Measurements from ENCODE around the gene CBY1.

DNA sequence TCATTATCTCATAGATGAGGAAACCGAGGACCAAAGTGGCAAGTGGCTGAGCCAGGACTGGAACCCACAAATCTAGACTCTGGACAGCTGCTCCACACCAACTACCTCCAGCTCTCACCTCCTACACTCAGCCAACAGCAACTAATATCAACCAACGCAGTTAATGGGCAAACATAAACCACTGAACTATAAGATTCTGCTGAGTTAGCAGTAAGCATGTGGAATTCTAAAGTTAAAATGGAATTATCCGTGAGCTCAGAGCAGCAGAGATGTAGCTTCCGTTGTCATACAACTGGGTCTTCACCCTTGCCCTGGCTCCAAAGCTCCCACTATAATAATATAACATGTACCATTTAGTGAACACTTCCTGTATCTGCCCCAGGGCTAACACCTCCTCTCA lies 27.3 kb upstream of the CBY1 start:
- TF ChIP-seq, protein P1, sequence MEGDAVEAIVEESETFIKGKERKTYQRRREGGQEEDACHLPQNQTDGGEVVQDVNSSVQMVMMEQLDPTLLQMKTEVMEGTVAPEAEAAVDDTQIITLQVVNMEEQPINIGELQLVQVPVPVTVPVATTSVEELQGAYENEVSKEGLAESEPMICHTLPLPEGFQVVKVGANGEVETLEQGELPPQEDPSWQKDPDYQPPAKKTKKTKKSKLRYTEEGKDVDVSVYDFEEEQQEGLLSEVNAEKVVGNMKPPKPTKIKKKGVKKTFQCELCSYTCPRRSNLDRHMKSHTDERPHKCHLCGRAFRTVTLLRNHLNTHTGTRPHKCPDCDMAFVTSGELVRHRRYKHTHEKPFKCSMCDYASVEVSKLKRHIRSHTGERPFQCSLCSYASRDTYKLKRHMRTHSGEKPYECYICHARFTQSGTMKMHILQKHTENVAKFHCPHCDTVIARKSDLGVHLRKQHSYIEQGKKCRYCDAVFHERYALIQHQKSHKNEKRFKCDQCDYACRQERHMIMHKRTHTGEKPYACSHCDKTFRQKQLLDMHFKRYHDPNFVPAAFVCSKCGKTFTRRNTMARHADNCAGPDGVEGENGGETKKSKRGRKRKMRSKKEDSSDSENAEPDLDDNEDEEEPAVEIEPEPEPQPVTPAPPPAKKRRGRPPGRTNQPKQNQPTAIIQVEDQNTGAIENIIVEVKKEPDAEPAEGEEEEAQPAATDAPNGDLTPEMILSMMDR (IDR thresholded peaks at IDR 0.05): no peak
- TF ChIP-seq EZH2 (IDR thresholded peaks at IDR 0.05; ENCODE audit: borderline replicate concordance, insufficient read depth, low read depth, low read length, poor library complexity, severe bottlenecking): no peak

Measured in B cell (primary cell).